ENCODE results near the gene KTN1. TPM values are rescaled to one million over a fixed set of nuclear protein-coding genes. Genes with fewer than 3 reads are reported as not detected.

The KTN1 gene
- total RNA-seq, 1 donor from 2014 or later = 128 TPM

- DNase-seq (ENCODE audit: low read depth) (no peak), FAIRE-seq (no peak)
- no peak overlapping the region for H3K4me3 ChIP-seq (ENCODE audit: low read depth, low read length)
- H3K36me3 ChIP-seq (ENCODE audit: control insufficient read depth, insufficient read depth, low read length) = peaks cover 3% of the 10 kb centered on the region
- TF ChIP-seq, protein P1, sequence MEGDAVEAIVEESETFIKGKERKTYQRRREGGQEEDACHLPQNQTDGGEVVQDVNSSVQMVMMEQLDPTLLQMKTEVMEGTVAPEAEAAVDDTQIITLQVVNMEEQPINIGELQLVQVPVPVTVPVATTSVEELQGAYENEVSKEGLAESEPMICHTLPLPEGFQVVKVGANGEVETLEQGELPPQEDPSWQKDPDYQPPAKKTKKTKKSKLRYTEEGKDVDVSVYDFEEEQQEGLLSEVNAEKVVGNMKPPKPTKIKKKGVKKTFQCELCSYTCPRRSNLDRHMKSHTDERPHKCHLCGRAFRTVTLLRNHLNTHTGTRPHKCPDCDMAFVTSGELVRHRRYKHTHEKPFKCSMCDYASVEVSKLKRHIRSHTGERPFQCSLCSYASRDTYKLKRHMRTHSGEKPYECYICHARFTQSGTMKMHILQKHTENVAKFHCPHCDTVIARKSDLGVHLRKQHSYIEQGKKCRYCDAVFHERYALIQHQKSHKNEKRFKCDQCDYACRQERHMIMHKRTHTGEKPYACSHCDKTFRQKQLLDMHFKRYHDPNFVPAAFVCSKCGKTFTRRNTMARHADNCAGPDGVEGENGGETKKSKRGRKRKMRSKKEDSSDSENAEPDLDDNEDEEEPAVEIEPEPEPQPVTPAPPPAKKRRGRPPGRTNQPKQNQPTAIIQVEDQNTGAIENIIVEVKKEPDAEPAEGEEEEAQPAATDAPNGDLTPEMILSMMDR (IDR thresholded peaks at IDR 0.05; ENCODE audit: insufficient read depth, low read length, severe bottlenecking) = no peak
- H3K27me3 ChIP-seq (ENCODE audit: control insufficient read depth, insufficient read depth, low read length) = no peaks in the 10 kb centered on the region
These were observed 85.2 kb downstream of the KTN1 start for GRCh38 chr14:55665067-55665675.

GRCh38 chr14:55667801-55668200 lies 87.8 kb downstream of the KTN1 start:
- TF ChIP-seq, protein P1 (IDR thresholded peaks at IDR 0.05; ENCODE audit: insufficient read depth, low read length, severe bottlenecking) = no peak
- Histone ChIP-seq H3K36me3 (ENCODE audit: control insufficient read depth, insufficient read depth, low read length) (peaks cover 3% of the 10 kb centered on the region), H3K4me3 (ENCODE audit: low read depth, low read length) (no peak overlapping the region), H3K27me3 (ENCODE audit: control insufficient read depth, insufficient read depth, low read length) (no peaks in the 10 kb centered on the region)
- FAIRE-seq (no peak), DNase-seq (ENCODE audit: low read depth) (no peak)

- Histone ChIP-seq H3K4me3 (ENCODE audit: low read depth, low read length) (no peak overlapping the region), H3K27me3 (ENCODE audit: control insufficient read depth, insufficient read depth, low read length) (no peaks in the 10 kb centered on the region), H3K36me3 (ENCODE audit: control insufficient read depth, insufficient read depth, low read length) (peaks cover 4% of the 10 kb centered on the region)
- TF ChIP-seq, protein P1 (IDR thresholded peaks at IDR 0.05; ENCODE audit: insufficient read depth, low read length, severe bottlenecking) = no peak
- no peak for FAIRE-seq
- no peak for DNase-seq (ENCODE audit: low read depth)
These were observed 91.6 kb downstream of the KTN1 start for GRCh38 chr14:55671641-55672040.

- Histone ChIP-seq H3K36me3 (ENCODE audit: control insufficient read depth, insufficient read depth, low read length) (peaks cover 4% of the 10 kb centered on the region), H3K4me3 (ENCODE audit: low read depth, low read length) (no peak overlapping the region), H3K27me3 (ENCODE audit: control insufficient read depth, insufficient read depth, low read length) (no peaks in the 10 kb centered on the region)
- DNase-seq (ENCODE audit: low read depth) (no peak), FAIRE-seq (no peak)
- TF ChIP-seq, protein P1 (IDR thresholded peaks at IDR 0.05; ENCODE audit: insufficient read depth, low read length, severe bottlenecking) = no peak
These were observed 93.0 kb downstream of the KTN1 start for GRCh38 chr14:55673048-55673447.

DNA sequence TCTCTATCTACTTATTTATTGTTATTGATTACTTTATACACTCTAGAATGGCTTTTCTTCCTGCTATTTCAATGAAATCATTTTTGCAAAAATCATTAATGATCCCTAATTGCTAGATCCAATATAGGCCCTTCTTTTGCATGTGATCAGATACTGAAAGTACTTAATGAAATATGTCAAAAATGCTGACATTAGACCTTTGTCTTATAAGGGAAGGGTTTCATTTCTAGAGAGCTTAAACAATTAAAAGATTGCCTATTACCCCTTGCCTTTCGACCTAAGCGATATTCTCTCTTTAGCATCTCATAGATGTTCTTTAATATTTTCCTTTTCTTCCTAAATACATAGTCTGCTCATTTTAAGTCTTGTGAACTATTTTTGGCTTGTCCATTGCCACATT lies 101.1 kb downstream of the KTN1 start:
- Histone ChIP-seq H3K36me3 (ENCODE audit: control insufficient read depth, insufficient read depth, low read length) (no peaks in the 10 kb centered on the region), H3K27me3 (ENCODE audit: control insufficient read depth, insufficient read depth, low read length) (no peaks in the 10 kb centered on the region), H3K4me3 (ENCODE audit: low read depth, low read length) (no peak overlapping the region)
- DNase-seq (ENCODE audit: low read depth) (no peak), FAIRE-seq (no peak)
- TF ChIP-seq, protein P1 (IDR thresholded peaks at IDR 0.05; ENCODE audit: insufficient read depth, low read length, severe bottlenecking) = no peak
